ENCODE measurements around the gene ELK1. TPM values are rescaled to one million over a fixed set of nuclear protein-coding genes. Genes with fewer than 3 reads are reported as not detected.

The ELK1 gene
- polyA plus RNA-seq, 1 donor (not counting 4 experiments of a cell fraction or from before 2014, with no cell fraction given), result 12.9 TPM

DNA sequence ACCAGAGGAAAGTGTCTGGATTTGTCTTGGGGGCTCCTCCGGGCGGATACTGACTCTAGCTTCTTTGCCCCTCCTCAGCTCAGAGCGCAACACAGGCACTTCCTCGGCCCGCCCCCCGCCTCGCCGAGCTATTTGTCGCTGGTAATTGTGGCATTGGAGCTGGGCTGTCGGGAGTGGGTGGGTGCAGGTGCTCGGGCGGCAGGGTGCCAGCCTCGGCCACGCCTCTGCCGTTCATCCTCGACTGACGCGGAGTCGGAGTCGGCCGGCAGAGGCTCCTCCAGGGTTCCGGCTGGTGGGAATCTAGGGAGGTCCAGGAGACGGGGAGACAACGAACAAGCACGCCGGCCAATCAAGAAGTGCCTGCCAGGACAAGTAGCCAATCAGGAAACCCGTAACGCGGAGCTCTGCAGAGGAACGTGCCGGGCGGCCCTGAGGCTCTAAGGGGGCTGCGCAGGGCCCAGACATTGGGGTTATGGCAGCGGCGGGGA, 26.8 kb downstream of the ELK1 start:
- DNase-seq (ENCODE audit: low read depth, low spot score) (no peak), FAIRE-seq (no peak)
- no peaks in the 10 kb centered on the region for H3K9me3 ChIP-seq (ENCODE audit: control insufficient read depth, low read depth, low read length)
- H3K4me1 ChIP-seq (ENCODE audit: control insufficient read depth, extremely low read depth, insufficient read depth, low read length), result no peaks in the 10 kb centered on the region
- H3K4me3 ChIP-seq (ENCODE audit: control insufficient read depth in 2 of 3, extremely low read depth in 1 of 3, insufficient read depth in 2 of 3, low read depth in 1 of 3, low read length in 3 of 3), result peak overlapping the region in 1 of 3 experiments; percentile 13
- dilution Hi-C loops (cut with MboI; ENCODE audit: extremely low pct_ligation_motif_present, low sequenced_read_pairs), result no loop called here
- no peaks in the 10 kb centered on the region for H4K20me1 ChIP-seq (ENCODE audit: control insufficient read depth, extremely low read depth, insufficient read depth, low read length)
- no peaks in the 10 kb centered on the region for H3K79me2 ChIP-seq (ENCODE audit: control insufficient read depth, insufficient read depth, low read length)
- no peaks in the 10 kb centered on the region for H3K9me1 ChIP-seq (ENCODE audit: control insufficient read depth, extremely low read depth, insufficient read depth, low read length)
- H3K27ac ChIP-seq (ENCODE audit: control insufficient read depth, insufficient read depth, low read length), result no peak overlapping the region
- H3K4me2 ChIP-seq (ENCODE audit: control insufficient read depth, extremely low read depth, insufficient read depth, low read depth, low read length), result peak overlapping the region; percentile 36
- H3K9ac ChIP-seq (ENCODE audit: control insufficient read depth, extremely low read depth, insufficient read depth, low read length), result no peak overlapping the region
- H3K27me3 ChIP-seq (ENCODE audit: control insufficient read depth, extremely low read depth, insufficient read depth, low read length), result peaks cover 10% of the 10 kb centered on the region
- H3K36me3 ChIP-seq (ENCODE audit: control insufficient read depth in 2 of 2, extremely low read depth in 1 of 2, insufficient read depth in 2 of 2, low read length in 2 of 2), result no peaks in the 10 kb centered on the region
- H2AFZ ChIP-seq (ENCODE audit: control insufficient read depth, low read length), result no peak overlapping the region
- TF ChIP-seq, protein P1, sequence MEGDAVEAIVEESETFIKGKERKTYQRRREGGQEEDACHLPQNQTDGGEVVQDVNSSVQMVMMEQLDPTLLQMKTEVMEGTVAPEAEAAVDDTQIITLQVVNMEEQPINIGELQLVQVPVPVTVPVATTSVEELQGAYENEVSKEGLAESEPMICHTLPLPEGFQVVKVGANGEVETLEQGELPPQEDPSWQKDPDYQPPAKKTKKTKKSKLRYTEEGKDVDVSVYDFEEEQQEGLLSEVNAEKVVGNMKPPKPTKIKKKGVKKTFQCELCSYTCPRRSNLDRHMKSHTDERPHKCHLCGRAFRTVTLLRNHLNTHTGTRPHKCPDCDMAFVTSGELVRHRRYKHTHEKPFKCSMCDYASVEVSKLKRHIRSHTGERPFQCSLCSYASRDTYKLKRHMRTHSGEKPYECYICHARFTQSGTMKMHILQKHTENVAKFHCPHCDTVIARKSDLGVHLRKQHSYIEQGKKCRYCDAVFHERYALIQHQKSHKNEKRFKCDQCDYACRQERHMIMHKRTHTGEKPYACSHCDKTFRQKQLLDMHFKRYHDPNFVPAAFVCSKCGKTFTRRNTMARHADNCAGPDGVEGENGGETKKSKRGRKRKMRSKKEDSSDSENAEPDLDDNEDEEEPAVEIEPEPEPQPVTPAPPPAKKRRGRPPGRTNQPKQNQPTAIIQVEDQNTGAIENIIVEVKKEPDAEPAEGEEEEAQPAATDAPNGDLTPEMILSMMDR (optimal IDR thresholded peaks at IDR 0.05 in 1 of 3, IDR thresholded peaks at IDR 0.05 in 1 of 3, conservative IDR thresholded peaks at IDR 0.05 in 1 of 3; ENCODE audit: extremely low read depth in 1 of 3, insufficient read depth in 2 of 3, low read length in 3 of 3), result no peak
- TF ChIP-seq EZH2 (IDR thresholded peaks at IDR 0.05; ENCODE audit: low read length), result peak; percentile 46

DNA sequence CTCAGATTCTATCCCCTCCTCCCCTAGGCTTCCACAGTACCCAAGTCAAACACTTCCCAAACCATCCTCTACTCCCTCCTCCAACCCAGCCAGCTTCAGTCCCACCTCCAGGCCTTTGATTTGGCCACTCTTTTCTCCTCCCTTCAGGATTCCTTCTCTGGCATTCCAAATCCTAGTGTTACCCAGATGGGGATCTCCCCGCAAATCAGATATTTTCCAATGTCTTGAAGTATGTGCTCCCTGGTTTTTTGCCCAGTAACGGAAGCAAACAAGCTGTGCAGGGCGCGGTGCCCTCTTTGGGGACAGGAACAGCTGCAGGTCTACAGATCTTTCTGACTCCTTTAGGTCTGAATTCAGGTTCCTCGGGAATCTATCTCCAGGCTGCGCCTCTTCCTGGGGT, 28.5 kb downstream of the ELK1 start:
- dilution Hi-C loops (cut with MboI; ENCODE audit: extremely low pct_ligation_motif_present, low sequenced_read_pairs), result no loop called here
- Histone ChIP-seq H2AFZ (ENCODE audit: control insufficient read depth, low read length) (no peak overlapping the region), H3K9me3 (ENCODE audit: control insufficient read depth, low read depth, low read length) (no peaks in the 10 kb centered on the region), H3K27me3 (ENCODE audit: control insufficient read depth, extremely low read depth, insufficient read depth, low read length) (peaks cover 10% of the 10 kb centered on the region), H3K4me2 (ENCODE audit: control insufficient read depth, extremely low read depth, insufficient read depth, low read depth, low read length) (no peak overlapping the region), H3K79me2 (ENCODE audit: control insufficient read depth, insufficient read depth, low read length) (no peaks in the 10 kb centered on the region), H4K20me1 (ENCODE audit: control insufficient read depth, extremely low read depth, insufficient read depth, low read length) (no peaks in the 10 kb centered on the region), H3K36me3 (ENCODE audit: control insufficient read depth in 2 of 2, extremely low read depth in 1 of 2, insufficient read depth in 2 of 2, low read length in 2 of 2) (no peaks in the 10 kb centered on the region), H3K9ac (ENCODE audit: control insufficient read depth, extremely low read depth, insufficient read depth, low read length) (no peak overlapping the region), H3K4me1 (ENCODE audit: control insufficient read depth, extremely low read depth, insufficient read depth, low read length) (no peaks in the 10 kb centered on the region), H3K9me1 (ENCODE audit: control insufficient read depth, extremely low read depth, insufficient read depth, low read length) (no peaks in the 10 kb centered on the region), H3K27ac (ENCODE audit: control insufficient read depth, insufficient read depth, low read length) (no peak overlapping the region), H3K4me3 (ENCODE audit: control insufficient read depth in 2 of 3, extremely low read depth in 1 of 3, insufficient read depth in 2 of 3, low read depth in 1 of 3, low read length in 3 of 3) (no peak overlapping the region)
- FAIRE-seq (no peak), DNase-seq (ENCODE audit: low read depth, low spot score) (no peak)
- TF ChIP-seq, protein P1 (optimal IDR thresholded peaks at IDR 0.05 in 1 of 3, IDR thresholded peaks at IDR 0.05 in 1 of 3, conservative IDR thresholded peaks at IDR 0.05 in 1 of 3; ENCODE audit: extremely low read depth in 1 of 3, insufficient read depth in 2 of 3, low read length in 3 of 3), result no peak
- TF ChIP-seq EZH2 (IDR thresholded peaks at IDR 0.05; ENCODE audit: low read length), result no peak
